ENCODE results near the gene ARHGAP10.
A peak's percentile ranks its signal among the peaks of the same experiment; 100 is the strongest.
"Not testable (repeated sequence)": the region's sequence is repeated elsewhere in the genome, so short reads cannot be mapped to it uniquely, and the experiment has no call there.

The ARHGAP10 gene

DNA sequence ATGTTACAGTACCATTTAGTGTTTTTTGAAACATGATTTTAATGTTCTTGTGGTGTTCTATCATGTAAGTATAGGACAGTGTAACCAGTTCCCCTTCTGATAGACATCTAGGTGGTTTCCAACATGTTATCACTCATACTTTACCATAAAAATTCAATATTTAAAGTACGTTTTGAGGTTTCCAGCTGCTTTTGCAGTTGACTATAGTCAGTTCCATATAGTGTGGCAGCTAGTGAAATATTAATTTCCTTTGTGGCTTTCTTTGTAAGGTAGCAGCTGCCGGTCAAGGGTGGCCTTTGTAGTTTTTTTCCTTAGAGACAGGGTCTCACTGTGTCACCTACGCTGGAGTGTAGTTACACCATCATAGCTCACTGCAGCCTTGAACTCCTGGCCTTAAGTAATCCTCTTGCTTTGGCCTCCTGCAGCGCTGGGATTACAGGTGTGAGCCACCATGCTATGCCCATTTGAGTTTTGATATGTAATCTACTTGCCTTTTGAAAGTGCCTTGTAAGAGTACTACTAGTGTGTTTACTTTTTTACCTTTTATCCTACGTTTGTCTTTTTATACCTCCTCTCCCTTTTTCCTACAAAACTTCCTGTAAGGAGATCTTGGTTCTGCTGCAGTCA, 63.0 kb downstream of the ARHGAP10 start:
- no peak for DNase-seq (ENCODE audit: low read depth)

- DNase-seq (ENCODE audit: low read depth): not testable (repeated sequence)
Measured at GRCh38 chr4:147799057-147799456, 67.2 kb downstream of the ARHGAP10 start.

DNA sequence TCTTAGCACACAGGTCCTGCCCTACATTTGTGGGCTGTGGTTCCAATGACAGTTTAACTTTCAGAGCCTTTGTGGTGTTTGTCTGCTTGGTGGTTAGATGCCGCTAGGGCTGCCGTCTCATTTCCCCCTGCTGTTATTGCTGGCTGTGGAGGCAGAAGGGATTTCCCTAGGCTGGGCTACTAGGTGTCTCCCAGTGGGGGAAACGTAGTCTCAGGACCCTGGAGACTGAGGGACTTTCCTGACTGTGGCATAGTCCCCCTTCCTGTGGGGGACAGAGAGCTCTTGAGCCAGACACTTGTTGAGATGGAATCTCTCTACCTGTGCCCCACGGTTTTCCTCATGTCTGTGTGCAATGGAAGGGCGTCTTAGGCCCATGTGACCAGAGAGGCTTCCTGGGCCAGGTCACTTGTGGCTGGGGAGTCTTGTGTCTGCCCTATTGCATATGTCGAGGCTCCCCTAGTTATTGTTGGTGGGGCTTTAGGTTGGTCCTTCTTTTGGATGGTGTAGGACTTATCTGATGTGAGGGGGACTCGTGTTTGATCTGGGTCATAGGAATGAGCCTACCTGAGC, 68.2 kb downstream of the ARHGAP10 start:
- no peak for DNase-seq (ENCODE audit: low read depth)

GRCh38 chr4:147801820-147802219, 69.9 kb downstream of the ARHGAP10 start:
- no peak for DNase-seq (ENCODE audit: low read depth)

GRCh38 chr4:147802346-147802745, 70.5 kb downstream of the ARHGAP10 start:
- no peak for DNase-seq (ENCODE audit: low read depth)

- DNase-seq (ENCODE audit: low read depth): no peak
Measured at GRCh38 chr4:147805946-147806345, 74.1 kb downstream of the ARHGAP10 start.

GRCh38 chr4:147808447-147808846, 76.6 kb downstream of the ARHGAP10 start:
- DNase-seq (ENCODE audit: low read depth): no peak

DNA sequence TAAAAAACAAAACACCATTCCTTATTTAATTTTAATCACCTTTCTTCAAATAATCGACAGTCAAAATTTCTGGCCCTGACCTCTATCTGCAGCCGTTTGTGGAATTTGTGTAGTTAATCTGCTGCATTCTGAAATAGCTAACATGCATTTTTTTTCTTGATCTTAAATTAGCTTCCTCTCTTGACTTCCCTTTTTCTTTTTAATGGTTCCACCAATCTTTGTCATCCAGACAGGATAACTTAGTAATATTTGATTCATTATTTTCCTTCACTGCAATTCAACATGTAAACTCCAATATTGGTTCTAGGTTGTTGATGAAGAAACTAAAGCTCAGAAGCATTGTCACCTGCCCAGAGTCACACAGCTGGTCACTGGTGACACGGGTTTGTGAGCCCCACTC, 77.3 kb downstream of the ARHGAP10 start:
- no peak for DNase-seq (ENCODE audit: low read depth)

GRCh38 chr4:147811878-147812277, 80.0 kb downstream of the ARHGAP10 start:
- no peak for DNase-seq (ENCODE audit: low read depth)

GRCh38 chr4:147813109-147813773, 81.4 kb downstream of the ARHGAP10 start:
- DNase-seq (ENCODE audit: low read depth): peak; percentile 59

GRCh38 chr4:147813973-147814372, 82.1 kb downstream of the ARHGAP10 start:
- DNase-seq (ENCODE audit: low read depth): no peak

DNA sequence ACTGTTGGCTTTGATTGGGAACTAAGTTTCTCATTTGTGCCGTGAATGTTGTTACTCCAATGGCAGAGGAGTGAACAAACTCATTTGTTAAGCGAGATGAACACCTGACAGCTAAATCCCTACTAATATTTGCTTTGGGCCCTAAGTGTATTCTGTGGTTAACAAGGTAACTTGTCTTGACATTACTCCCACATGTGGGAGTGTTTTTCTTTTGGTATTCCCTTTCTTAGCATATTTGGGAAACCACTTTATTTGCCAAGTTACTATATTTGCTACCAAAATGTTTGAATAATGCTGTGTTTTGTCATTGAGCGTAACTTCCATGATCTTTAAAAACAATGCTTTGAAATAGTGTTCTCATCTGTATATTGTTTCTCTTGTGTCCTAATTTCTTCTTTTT, 82.5 kb downstream of the ARHGAP10 start:
- no peak for DNase-seq (ENCODE audit: low read depth)

DNA sequence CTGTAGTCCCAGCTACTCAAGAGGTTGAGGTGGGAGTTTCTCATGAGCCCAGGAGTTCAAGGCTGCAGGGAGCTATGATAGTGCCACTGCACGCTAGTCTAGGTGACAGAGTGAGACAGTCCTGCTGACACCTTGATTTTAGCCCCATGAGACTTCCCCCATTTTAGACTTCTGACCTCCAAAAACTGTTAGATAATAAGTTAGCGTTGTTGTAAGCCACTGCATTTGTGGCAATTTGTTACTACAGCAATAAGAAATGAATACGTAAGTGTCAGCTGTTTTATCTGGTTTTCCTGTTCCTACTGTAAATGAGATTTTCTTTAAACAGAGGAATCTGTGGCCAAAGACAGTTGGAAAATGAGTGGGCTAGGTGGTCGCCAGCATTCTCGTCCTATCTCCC, 83.9 kb downstream of the ARHGAP10 start:
- DNase-seq (ENCODE audit: low read depth): no peak

DNA sequence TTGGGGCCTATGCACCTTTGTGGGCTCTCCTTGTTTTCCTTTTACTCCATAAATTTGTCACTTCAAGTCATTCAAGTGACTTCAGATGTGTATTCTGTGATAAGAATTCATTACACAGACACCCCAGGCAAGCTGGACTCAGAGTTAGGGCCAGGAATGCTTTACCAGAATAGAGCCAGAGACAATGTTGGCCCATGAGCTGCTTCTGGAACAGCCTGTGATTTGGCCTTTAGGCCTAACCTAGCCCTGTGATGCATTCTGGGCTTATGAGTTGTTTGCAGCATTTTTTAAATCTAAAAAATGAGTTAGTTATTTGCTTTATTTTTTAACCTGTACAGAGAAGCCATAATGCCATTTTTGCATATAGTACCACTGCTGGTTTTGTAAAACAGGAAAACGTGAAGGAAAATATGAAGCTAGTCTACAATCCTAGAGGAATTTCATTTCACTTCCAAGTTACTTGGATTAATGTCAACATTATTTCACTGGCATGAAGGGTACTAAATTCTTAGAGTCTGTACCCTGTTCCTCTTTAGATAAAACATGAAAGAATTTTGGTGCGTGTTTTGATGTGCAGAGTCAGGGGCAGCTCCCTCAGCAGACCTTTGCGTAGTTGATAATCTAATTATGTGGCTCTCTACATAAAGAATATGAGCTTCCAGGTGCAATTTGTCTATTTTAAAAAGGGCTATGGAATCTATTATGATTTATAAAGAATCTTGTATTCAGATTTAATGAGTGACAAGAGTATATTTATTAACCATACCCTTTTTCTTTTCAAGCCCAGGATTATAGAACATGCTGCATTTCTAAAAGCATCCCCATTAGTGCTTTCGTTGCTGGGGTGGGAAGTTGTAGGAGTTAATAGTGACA, 84.7 kb downstream of the ARHGAP10 start:
- DNase-seq (ENCODE audit: low read depth): no peak

GRCh38 chr4:147820975-147821374, 89.1 kb downstream of the ARHGAP10 start:
- DNase-seq (ENCODE audit: low read depth): no peak

DNA sequence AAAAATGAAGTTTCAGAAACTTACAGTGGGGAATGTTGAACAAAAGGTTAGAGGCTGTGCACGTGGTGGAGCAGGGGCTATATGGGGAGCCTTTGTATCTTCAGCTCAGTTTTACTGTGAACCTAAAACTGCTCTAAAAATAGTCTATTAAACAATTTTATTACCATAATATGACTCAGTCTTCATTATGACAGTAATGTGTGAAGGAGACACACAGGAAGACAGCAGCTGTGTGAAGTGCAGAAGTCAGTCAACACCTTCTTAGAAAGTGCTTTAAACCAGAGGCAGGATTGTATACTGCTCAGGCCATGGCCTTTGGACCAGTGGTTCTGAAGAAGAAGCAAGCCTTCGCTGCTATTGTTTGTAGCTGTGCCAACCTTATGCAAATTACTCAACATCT, 89.7 kb downstream of the ARHGAP10 start:
- DNase-seq (ENCODE audit: low read depth): no peak

DNA sequence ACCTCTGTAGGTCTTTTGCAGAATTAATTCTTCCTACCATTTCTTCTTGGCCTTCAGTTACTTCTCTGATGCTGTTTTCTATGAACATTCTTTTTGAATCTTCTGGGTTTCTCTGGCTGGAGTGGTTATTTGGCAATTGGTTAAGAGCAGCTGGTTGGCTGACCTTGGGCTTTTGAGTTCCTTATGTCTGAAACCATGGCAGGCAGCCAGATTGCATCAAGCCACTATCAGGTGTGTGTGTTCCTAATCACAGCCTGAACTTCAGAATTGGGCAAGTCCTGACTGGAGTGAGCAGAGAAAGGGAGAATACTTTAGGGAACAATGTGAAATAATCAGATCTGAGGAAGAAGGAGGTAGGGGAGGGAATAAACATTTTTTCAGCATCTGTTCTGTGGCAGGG, 90.2 kb downstream of the ARHGAP10 start:
- DNase-seq (ENCODE audit: low read depth): no peak

DNA sequence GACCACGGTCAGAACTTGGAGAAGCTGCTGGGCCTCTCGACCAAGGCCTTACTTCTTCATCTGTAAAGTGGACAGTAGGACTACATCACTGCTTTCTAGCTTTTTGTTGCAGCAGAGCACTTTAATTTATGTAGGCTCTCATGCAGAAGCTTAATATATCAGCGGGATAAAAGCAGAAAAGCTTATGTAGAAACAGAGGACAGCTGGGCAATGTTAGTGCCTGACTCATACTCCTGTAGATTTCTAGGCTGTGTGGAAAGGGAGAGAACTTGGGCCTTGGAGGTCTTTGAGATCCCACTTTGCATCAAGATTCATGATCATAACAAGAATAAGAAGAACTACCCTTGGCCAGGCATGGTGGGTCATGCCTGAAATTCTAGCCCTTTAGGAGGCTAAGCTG, 91.2 kb downstream of the ARHGAP10 start:
- DNase-seq (ENCODE audit: low read depth): no peak

DNA sequence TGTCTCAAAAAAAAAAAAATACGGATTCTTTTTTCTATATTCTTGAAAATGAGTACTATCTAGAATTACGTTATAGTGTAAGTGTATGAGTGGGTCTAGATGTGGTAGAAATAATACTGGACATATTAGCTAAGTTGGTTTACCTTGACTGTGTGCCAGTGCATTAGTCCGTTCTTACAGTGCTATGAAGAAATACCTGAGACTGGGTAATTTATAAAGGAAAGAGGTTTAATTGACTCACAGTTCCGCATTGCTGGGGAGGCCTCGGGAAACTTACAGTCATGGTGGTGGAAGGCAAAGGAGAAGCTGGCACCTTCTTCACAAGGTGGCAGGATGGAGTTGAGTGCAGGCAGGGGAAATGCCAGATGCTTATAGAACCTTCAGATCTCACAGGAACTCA, 92.4 kb downstream of the ARHGAP10 start:
- no peak for DNase-seq (ENCODE audit: low read depth)

DNA sequence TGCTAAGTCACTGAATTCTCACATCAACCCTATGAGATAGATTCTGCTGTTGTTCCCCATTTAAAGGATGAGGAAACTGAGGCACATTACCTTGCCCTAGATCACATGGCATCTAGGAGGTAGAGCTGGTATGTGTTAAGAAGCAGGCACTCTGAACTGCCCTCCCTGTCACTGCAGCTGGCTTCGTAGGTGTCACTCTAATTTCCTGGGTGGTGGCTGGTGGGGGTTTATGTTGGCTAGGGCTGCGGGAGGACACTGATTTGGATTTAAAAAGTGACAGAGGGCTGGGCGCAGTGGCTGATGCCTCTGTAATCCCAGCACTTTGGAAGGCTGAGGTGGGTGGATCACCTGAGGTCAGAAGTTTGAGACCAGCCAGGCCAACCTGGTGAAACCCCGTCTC, 93.0 kb downstream of the ARHGAP10 start:
- DNase-seq (ENCODE audit: low read depth): no peak

DNA sequence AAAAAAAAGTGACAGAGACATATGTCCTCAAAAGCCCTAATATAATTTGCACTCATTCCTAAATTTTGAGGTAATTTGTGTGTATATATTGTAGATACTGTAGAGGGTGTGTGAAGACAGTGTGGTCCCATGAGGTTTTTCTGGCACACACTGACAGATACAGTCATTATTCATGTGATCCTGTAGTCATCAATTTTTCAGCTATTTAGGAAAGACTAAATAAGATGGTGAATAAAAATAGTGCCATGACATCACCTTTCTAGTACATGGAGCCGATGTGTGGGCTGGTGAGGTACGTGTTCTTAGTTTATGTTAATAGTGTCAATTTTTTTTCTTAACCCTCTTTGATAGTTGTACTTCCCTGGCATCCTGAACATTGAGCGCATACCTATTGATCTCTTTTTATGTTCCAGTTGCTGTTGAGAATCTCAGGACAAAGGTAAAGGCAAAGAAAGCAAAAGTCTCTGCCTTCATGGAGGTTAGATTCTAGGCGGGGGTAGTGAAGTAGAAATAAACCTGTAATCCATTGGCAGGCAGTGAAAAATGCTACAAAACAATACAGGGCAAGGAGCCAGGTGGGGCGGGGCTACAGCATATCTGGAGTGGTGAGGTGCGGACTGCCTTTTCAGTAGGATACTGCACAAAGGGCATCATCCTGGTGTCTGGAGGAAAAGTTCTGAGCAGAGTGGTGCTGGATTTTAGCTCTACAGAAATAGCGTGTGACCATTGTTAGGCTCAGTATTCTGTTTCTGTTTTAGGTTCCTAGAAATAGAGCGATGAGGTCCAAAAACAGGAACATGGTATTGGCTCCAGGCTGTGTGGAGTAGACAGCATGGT, 93.8 kb downstream of the ARHGAP10 start:
- DNase-seq (ENCODE audit: low read depth): no peak

- DNase-seq (ENCODE audit: low read depth): no peak
Measured at GRCh38 chr4:147826288-147826646, 94.4 kb downstream of the ARHGAP10 start.

Data from GM04503 (cell line).